Measurements from ENCODE around the gene SLC6A12. TPM values are rescaled to one million over a fixed set of nuclear protein-coding genes. Genes with fewer than 3 reads are reported as not detected.
"Not testable (repeated sequence)": the region's sequence is repeated elsewhere in the genome, so short reads cannot be mapped to it uniquely, and the experiment has no call there.

Gene SLC6A12
- total RNA-seq, 6 experiments from 2014 or later = 8.2 to 114 (median 26.5) TPM

DNA sequence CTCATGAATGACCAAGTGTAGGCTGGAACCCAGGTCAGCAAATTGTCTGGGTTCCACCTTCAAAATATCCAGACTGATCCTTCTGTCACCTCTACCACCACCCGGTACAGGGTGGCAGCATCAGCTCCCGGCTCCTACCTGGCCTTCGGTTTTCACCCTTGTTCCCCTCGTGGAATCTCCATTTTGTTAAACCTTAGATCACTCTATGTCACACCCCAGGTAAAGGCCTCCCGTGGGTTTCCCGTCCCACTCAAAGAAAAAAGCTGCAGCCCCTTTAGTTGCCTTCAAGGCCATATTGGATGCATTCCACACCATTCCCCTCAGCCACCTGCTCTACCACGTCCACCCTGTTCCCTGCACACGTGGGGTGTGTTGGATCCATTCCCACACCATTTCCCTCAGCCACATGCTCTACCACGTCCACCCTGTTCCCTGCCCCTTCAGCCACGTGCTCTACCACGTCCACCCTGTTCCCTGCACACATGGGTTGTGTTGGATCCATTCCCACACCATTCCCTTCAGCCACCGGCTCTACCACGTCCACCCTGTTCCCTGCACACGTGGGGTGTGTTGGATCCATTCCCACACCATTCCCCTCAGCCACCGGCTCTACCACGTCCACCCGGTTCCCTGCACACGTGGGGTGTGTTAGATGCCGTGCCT is 24.9 kb upstream of the SLC6A12 start:
- Histone ChIP-seq H3K27ac (no peak overlapping the region), H3K36me3 (no peaks in the 10 kb centered on the region), H3K4me3 (peak overlapping the region in 1 of 3 donors; percentile 67), H3K4me1 (peaks cover 0 to 21% (median 0%) of the 10 kb centered on the region in 4 donors), H3K27me3 (no peaks in the 10 kb centered on the region), H3K9me3 (no peaks in the 10 kb centered on the region)
- TF ChIP-seq POLR2A (IDR thresholded peaks at IDR 0.05) = no peak
- TF ChIP-seq, protein P1, sequence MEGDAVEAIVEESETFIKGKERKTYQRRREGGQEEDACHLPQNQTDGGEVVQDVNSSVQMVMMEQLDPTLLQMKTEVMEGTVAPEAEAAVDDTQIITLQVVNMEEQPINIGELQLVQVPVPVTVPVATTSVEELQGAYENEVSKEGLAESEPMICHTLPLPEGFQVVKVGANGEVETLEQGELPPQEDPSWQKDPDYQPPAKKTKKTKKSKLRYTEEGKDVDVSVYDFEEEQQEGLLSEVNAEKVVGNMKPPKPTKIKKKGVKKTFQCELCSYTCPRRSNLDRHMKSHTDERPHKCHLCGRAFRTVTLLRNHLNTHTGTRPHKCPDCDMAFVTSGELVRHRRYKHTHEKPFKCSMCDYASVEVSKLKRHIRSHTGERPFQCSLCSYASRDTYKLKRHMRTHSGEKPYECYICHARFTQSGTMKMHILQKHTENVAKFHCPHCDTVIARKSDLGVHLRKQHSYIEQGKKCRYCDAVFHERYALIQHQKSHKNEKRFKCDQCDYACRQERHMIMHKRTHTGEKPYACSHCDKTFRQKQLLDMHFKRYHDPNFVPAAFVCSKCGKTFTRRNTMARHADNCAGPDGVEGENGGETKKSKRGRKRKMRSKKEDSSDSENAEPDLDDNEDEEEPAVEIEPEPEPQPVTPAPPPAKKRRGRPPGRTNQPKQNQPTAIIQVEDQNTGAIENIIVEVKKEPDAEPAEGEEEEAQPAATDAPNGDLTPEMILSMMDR (IDR thresholded peaks at IDR 0.05) = no peak
- 78% methylated on average over 15 of the region's 19 CpGs for WGBS (ENCODE audit: insufficient coverage, low coverage, low lambda C conversion rate, missing lambda C conversion rate)
- DNase-seq (no peak), ATAC-seq (no peak)
- intact Hi-C loops (cut with DNase I) = no loop called here

DNA sequence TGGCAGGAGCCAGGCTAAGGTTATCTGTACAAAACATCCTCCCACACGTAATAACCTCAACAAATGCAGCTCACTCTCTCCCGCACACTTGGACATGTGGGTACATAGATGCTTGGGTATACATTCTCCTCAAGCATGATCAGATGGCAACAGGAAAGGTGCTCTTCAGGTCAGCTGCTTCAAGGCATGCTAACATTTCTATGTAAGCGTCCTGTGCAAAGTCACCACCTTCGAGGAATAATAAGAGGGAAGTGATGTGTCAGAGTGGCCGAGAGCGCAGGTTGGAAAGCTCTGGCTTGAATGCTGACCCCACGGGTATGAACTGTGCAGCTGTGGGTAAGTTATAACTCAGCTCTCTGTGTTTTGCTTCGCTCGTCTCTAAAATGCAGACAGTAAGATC is 24.2 kb upstream of the SLC6A12 start:
- no peak for DNase-seq
- Histone ChIP-seq H3K4me1 (peaks cover 0 to 26% (median 0%) of the 10 kb centered on the region in 4 donors), H3K36me3 (no peaks in the 10 kb centered on the region), H3K27me3 (no peaks in the 10 kb centered on the region), H3K27ac (peak overlapping the region; percentile 43 to 93 (median 90)), H3K4me3 (peak overlapping the region; percentile 37 to 69 (median 67)), H3K9me3 (no peaks in the 10 kb centered on the region)
- intact Hi-C loops (cut with DNase I) = no loop called here
- no peak for ATAC-seq
- TF ChIP-seq, protein P1 (IDR thresholded peaks at IDR 0.05) = no peak
- no peak for TF ChIP-seq POLR2A (IDR thresholded peaks at IDR 0.05)
- 72% methylated on average over 9 of the region's 9 CpGs for WGBS (ENCODE audit: insufficient coverage, low coverage, low lambda C conversion rate, missing lambda C conversion rate)

DNA sequence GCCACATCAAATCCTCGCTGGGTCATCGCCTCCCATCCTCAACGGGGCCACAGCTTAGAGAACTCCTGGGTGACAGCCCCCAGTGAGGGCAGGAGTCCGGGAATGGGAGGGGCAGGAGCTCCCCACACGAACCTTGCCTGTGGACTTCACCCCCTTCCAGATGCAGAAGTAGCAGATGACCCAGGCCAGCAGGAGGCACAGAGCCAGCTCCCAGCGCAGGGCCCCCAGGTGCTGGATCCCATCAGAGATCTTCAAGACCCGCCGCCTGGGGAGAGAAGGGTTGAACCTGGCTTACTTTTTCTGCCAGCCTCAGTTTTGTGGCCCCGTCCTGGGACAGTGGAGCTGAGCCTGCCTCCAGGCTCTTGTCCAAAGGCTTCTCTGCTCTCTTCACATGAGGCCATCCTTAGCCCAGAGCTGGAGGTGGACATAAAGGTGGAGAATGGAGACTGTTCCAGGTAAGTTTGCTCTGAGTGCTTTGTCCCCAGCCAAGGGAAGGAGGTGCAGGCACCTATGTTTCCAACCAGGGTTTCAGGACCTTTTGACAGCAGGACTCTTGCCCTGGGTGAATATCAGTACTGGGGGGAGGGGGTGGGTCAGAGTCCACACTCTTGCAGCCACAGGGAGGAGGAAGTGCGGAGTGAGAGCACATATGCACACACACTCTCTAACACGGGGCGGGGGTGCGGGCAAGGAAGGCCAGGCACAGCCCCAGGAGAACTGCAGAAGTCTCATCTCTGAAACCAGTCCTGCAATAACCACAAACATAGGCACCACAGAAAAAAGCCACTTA is 23.3 kb upstream of the SLC6A12 start:
- Histone ChIP-seq H3K9me3 (no peaks in the 10 kb centered on the region), H3K27ac (peak overlapping the region; percentile 59 to 93 (median 90)), H3K4me3 (peak overlapping the region; percentile 37 to 69 (median 67)), H3K4me1 (peaks cover 0 to 26% (median 0%) of the 10 kb centered on the region in 4 donors), H3K27me3 (no peaks in the 10 kb centered on the region), H3K36me3 (no peaks in the 10 kb centered on the region)
- peak; percentile 74 to 92 (median 89) for DNase-seq
- intact Hi-C loops (cut with DNase I) = no loop called here
- 17% methylated on average over 1 of the region's 13 CpGs for WGBS (ENCODE audit: insufficient coverage, low coverage, low lambda C conversion rate, missing lambda C conversion rate)
- TF ChIP-seq, protein P1 (IDR thresholded peaks at IDR 0.05) = no peak
- peak; percentile 45 for TF ChIP-seq POLR2A (IDR thresholded peaks at IDR 0.05)
- peak; percentile 83 to 91 (median 88) for ATAC-seq

DNA sequence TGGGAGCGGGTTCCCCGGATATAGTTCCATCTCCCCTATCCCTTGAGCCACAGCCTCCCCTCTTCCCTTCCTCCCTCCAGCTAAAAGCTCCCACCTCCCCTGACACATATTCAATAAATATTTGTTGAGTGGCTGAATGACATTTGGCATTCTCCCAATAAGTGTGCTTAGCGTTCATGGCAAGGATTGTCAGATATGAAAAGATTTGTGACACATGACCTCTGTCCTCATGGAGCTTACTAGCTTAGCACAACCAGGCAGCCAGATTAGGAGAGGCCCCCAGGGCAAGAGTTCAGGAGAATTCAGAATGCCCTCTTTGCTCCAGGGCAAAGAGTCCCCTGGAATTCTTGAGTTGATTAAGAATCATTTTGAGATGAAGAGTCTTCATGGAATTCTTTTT is 22.5 kb upstream of the SLC6A12 start:
- ATAC-seq (peak; percentile 35 to 62 (median 48)), DNase-seq (no peak)
- no peak for TF ChIP-seq POLR2A (IDR thresholded peaks at IDR 0.05)
- TF ChIP-seq, protein P1 (IDR thresholded peaks at IDR 0.05) = no peak
- 31% methylated on average over 3 of the region's 3 CpGs for WGBS (ENCODE audit: insufficient coverage, low coverage, low lambda C conversion rate, missing lambda C conversion rate)
- H3K27me3 ChIP-seq = no peaks in the 10 kb centered on the region
- H3K4me3 ChIP-seq = peak overlapping the region; percentile 37 to 69 (median 67)
- no peaks in the 10 kb centered on the region for H3K9me3 ChIP-seq
- intact Hi-C loops (cut with DNase I) = no loop called here
- H3K4me1 ChIP-seq = peaks cover 0 to 26% (median 0%) of the 10 kb centered on the region in 4 donors
- H3K36me3 ChIP-seq = no peaks in the 10 kb centered on the region
- peak overlapping the region; percentile 59 to 93 (median 90) for H3K27ac ChIP-seq

DNA sequence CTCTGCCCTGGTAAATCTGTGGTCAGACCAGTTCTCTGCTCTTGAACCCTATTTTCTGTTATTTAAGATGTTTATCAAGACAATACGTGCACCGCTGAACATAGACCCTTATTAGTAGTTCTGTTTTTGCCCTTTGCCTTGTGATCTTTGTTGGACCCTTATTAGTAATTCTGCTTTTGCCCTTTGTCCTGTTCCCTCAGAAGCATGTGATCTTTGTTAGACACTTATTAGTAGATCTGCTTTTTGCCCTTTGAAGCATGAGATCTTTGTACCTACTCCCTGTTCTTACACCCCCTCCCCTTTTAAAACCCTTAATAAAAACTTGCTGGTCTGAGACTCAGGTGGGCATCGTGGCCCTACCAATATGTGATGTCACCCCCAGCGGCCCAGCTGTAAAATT is 22.0 kb upstream of the SLC6A12 start:
- Histone ChIP-seq H3K4me3 (peak overlapping the region; percentile 37 to 69 (median 67)), H3K27ac (peak overlapping the region; percentile 59 to 93 (median 90)), H3K4me1 (peaks cover 0 to 26% (median 0%) of the 10 kb centered on the region in 4 donors)
- intact Hi-C loops (cut with DNase I); H3K36me3 ChIP-seq; DNase-seq; H3K27me3 ChIP-seq; H3K9me3 ChIP-seq: not testable (repeated sequence)
- ATAC-seq = peak in 1 of 4 donors; percentile 1
- WGBS (ENCODE audit: insufficient coverage, low coverage, low lambda C conversion rate, missing lambda C conversion rate) = 59% methylated on average over 4 of the region's 4 CpGs
